Measurements from ENCODE around the gene A2M.

Gene A2M

GRCh38 chr12:9077152-9078031 lies 38.3 kb downstream of the A2M start:
- no peaks in the 10 kb centered on the region for H3K4me1 ChIP-seq (ENCODE audit: insufficient read depth, low read length)
- no peaks in the 10 kb centered on the region for H3K36me3 ChIP-seq (ENCODE audit: insufficient read depth, low read length)
- H3K9ac ChIP-seq (ENCODE audit: low read depth, low read length), result no peak overlapping the region
- H3K9me3 ChIP-seq (ENCODE audit: control insufficient read depth, insufficient read depth, low read length), result no peaks in the 10 kb centered on the region

- Histone ChIP-seq H3K9ac (ENCODE audit: low read depth, low read length) (no peak overlapping the region), H3K36me3 (ENCODE audit: insufficient read depth, low read length) (no peaks in the 10 kb centered on the region), H3K4me1 (ENCODE audit: insufficient read depth, low read length) (no peaks in the 10 kb centered on the region), H3K9me3 (ENCODE audit: control insufficient read depth, insufficient read depth, low read length) (no peaks in the 10 kb centered on the region)
These were observed 39.0 kb downstream of the A2M start for GRCh38 chr12:9076733-9077132.

GRCh38 chr12:9075138-9075535 lies 40.6 kb downstream of the A2M start:
- Histone ChIP-seq H3K9ac (ENCODE audit: low read depth, low read length) (no peak overlapping the region), H3K9me3 (ENCODE audit: control insufficient read depth, insufficient read depth, low read length) (no peaks in the 10 kb centered on the region), H3K4me1 (ENCODE audit: insufficient read depth, low read length) (no peaks in the 10 kb centered on the region), H3K36me3 (ENCODE audit: insufficient read depth, low read length) (no peaks in the 10 kb centered on the region)

- no peaks in the 10 kb centered on the region for H3K4me1 ChIP-seq (ENCODE audit: insufficient read depth, low read length)
- no peak overlapping the region for H3K9ac ChIP-seq (ENCODE audit: low read depth, low read length)
- no peaks in the 10 kb centered on the region for H3K36me3 ChIP-seq (ENCODE audit: insufficient read depth, low read length)
These were observed 41.1 kb downstream of the A2M start for GRCh38 chr12:9074484-9075137.

GRCh38 chr12:9073076-9073475 lies 42.6 kb downstream of the A2M start:
- Histone ChIP-seq H3K4me1 (ENCODE audit: insufficient read depth, low read length) (no peaks in the 10 kb centered on the region), H3K9ac (ENCODE audit: low read depth, low read length) (no peak overlapping the region), H3K36me3 (ENCODE audit: insufficient read depth, low read length) (no peaks in the 10 kb centered on the region), H3K9me3 (ENCODE audit: control insufficient read depth, insufficient read depth, low read length) (no peaks in the 10 kb centered on the region)

More at GRCh38 chr12:9074484-9075137, 41.1 kb downstream of the A2M start:
- no peaks in the 10 kb centered on the region for H3K9me3 ChIP-seq (ENCODE audit: control insufficient read depth, insufficient read depth, low read length)

- no peaks in the 10 kb centered on the region for H3K4me1 ChIP-seq (ENCODE audit: insufficient read depth, low read length)
- H3K9ac ChIP-seq (ENCODE audit: low read depth, low read length), result no peak overlapping the region
These were observed 43.2 kb downstream of the A2M start for GRCh38 chr12:9072481-9073038.

GRCh38 chr12:9071969-9072368 lies 43.8 kb downstream of the A2M start:
- Histone ChIP-seq H3K9me3 (ENCODE audit: control insufficient read depth, insufficient read depth, low read length) (no peaks in the 10 kb centered on the region), H3K4me1 (ENCODE audit: insufficient read depth, low read length) (no peaks in the 10 kb centered on the region), H3K9ac (ENCODE audit: low read depth, low read length) (no peak overlapping the region), H3K36me3 (ENCODE audit: insufficient read depth, low read length) (no peaks in the 10 kb centered on the region)

More at GRCh38 chr12:9072481-9073038, 43.2 kb downstream of the A2M start:
- no peaks in the 10 kb centered on the region for H3K36me3 ChIP-seq (ENCODE audit: insufficient read depth, low read length)
- H3K9me3 ChIP-seq (ENCODE audit: control insufficient read depth, insufficient read depth, low read length), result no peaks in the 10 kb centered on the region

- Histone ChIP-seq H3K9ac (ENCODE audit: low read depth, low read length) (no peak overlapping the region), H3K4me1 (ENCODE audit: insufficient read depth, low read length) (no peaks in the 10 kb centered on the region), H3K9me3 (ENCODE audit: control insufficient read depth, insufficient read depth, low read length) (no peaks in the 10 kb centered on the region), H3K36me3 (ENCODE audit: insufficient read depth, low read length) (no peaks in the 10 kb centered on the region)
These were observed 44.2 kb downstream of the A2M start for GRCh38 chr12:9071518-9071917.

GRCh38 chr12:9070351-9070750 lies 45.4 kb downstream of the A2M start:
- H3K4me1 ChIP-seq (ENCODE audit: insufficient read depth, low read length), result no peaks in the 10 kb centered on the region
- H3K9ac ChIP-seq (ENCODE audit: low read depth, low read length), result no peak overlapping the region
- no peaks in the 10 kb centered on the region; the same call in 1 of the 2 replicates for H3K36me3 ChIP-seq (ENCODE audit: insufficient read depth, low read length)
- H3K9me3 ChIP-seq (ENCODE audit: control insufficient read depth, insufficient read depth, low read length), result no peaks in the 10 kb centered on the region

GRCh38 chr12:9068600-9068999 lies 47.1 kb downstream of the A2M start:
- Histone ChIP-seq H3K9ac (ENCODE audit: low read depth, low read length) (no peak overlapping the region), H3K4me1 (ENCODE audit: insufficient read depth, low read length) (no peaks in the 10 kb centered on the region), H3K36me3 (ENCODE audit: insufficient read depth, low read length) (no peaks in the 10 kb centered on the region; the same call in 1 of the 2 replicates), H3K9me3 (ENCODE audit: control insufficient read depth, insufficient read depth, low read length) (no peaks in the 10 kb centered on the region)

- H3K9ac ChIP-seq (ENCODE audit: low read depth, low read length), result no peak overlapping the region
- no peaks in the 10 kb centered on the region for H3K9me3 ChIP-seq (ENCODE audit: control insufficient read depth, insufficient read depth, low read length)
- no peaks in the 10 kb centered on the region for H3K4me1 ChIP-seq (ENCODE audit: insufficient read depth, low read length)
- no peaks in the 10 kb centered on the region; the same call in 1 of the 2 replicates for H3K36me3 ChIP-seq (ENCODE audit: insufficient read depth, low read length)
These were observed 47.6 kb downstream of the A2M start for GRCh38 chr12:9068086-9068485.

GRCh38 chr12:9066755-9067423 lies 48.8 kb downstream of the A2M start:
- Histone ChIP-seq H3K4me1 (ENCODE audit: insufficient read depth, low read length) (no peaks in the 10 kb centered on the region), H3K9ac (ENCODE audit: low read depth, low read length) (no peak overlapping the region), H3K36me3 (ENCODE audit: insufficient read depth, low read length) (no peaks in the 10 kb centered on the region; the same call in 1 of the 2 replicates), H3K9me3 (ENCODE audit: control insufficient read depth, insufficient read depth, low read length) (no peaks in the 10 kb centered on the region)

- no peaks in the 10 kb centered on the region for H3K4me1 ChIP-seq (ENCODE audit: insufficient read depth, low read length)
- no peak overlapping the region for H3K9ac ChIP-seq (ENCODE audit: low read depth, low read length)
- no peaks in the 10 kb centered on the region; the same call in 1 of the 2 replicates for H3K36me3 ChIP-seq (ENCODE audit: insufficient read depth, low read length)
These were observed 49.5 kb downstream of the A2M start for GRCh38 chr12:9066183-9066623.

GRCh38 chr12:9065607-9065856 lies 50.2 kb downstream of the A2M start:
- Histone ChIP-seq H3K4me1 (ENCODE audit: insufficient read depth, low read length) (no peaks in the 10 kb centered on the region), H3K9me3 (ENCODE audit: control insufficient read depth, insufficient read depth, low read length) (no peaks in the 10 kb centered on the region), H3K36me3 (ENCODE audit: insufficient read depth, low read length) (no peaks in the 10 kb centered on the region; the same call in 1 of the 2 replicates), H3K9ac (ENCODE audit: low read depth, low read length) (peak overlapping the region; percentile 61; the same call in 1 of the 2 replicates)

More at GRCh38 chr12:9066183-9066623, 49.5 kb downstream of the A2M start:
- no peaks in the 10 kb centered on the region for H3K9me3 ChIP-seq (ENCODE audit: control insufficient read depth, insufficient read depth, low read length)
